SH-SY5Y (cell line): Measurements from ENCODE around the gene SULT1B1.

ENCODE experiments used
- GATA2 ChIP-seq: IDR thresholded peaks from 2 replicates; pipeline ENCODE4 v1.6.1; 2011; ENCODE audit warnings: mild to moderate bottlenecking, low read depth, low read length
- GATA3 ChIP-seq: IDR thresholded peaks from 2 replicates; pipeline ENCODE4 v1.6.1; 2011; ENCODE audit warnings: low read depth, mild to moderate bottlenecking, low read length, moderate library complexity

Gene SULT1B1

DNA sequence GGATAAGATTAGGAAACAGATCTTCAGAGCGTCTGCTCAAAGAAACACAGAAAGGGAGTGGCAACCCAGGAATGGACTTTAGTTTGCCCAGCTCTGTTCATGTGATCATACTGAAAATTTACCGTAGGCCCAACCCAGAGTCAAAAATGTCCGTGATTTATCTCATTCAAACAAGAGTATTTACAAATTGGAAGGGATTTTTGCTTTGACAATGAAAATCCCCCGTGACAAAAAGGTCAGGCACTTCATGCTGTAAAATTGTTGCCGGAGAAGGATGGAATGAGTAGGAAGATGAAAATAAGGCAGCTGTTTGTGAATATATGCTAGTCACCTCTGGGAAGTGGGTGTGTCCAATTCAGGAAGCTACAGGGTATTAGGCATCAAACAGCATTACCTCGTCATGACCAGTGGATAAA, 1.2 kb downstream of the SULT1B1 start:
- TF ChIP-seq GATA3 (no peak), GATA2 (no peak)

DNA sequence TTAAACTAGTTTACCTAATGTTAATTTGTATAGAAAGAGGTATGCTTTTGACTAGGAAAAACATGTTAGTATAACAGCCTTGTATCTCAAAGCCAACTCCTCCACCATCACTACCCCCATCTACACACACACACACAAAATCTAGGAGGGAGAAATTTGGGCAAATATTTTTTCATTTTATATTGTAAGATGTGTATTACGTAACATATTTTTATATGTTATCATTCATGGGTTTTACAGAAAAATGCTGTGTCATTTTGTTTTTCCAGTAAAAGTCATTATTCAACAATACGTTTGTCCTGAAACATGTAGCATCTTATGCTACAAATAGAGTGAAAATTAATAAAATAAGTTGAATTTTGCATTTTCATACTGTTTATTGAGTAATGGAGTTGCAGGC, 3.0 kb downstream of the SULT1B1 start:
- TF ChIP-seq GATA2 (no peak), GATA3 (no peak)

DNA sequence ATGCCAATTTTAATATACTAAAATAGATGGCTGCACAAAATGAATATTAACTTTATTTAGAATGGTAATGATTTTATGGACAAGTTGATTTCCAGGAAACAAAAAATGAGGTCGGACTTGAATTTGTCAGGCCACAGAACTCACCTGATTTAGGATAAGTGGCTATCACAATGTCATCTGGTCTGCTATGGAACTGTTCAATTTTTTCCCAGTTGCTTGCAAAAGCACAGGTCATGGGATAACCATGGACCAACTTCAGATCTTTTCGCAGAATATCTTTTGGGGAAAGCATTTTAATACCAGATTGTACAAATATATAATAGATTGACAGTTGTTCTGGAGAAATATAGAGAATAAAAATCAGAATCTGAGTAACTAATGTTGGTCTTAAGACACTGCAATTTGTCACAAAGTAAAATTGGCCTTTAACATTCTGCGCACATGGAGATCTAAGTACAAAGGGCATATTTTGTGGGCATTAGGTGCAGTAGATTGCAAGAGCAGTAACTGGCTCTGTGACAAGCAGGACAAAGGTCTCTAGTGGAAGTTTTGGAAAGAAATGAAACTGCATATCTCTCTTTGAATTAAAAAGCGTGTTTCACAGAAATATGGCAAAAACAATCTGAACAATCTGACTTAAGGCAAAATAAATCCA, 5.4 kb downstream of the SULT1B1 start:
- TF ChIP-seq GATA3 (no peak), GATA2 (no peak)

DNA sequence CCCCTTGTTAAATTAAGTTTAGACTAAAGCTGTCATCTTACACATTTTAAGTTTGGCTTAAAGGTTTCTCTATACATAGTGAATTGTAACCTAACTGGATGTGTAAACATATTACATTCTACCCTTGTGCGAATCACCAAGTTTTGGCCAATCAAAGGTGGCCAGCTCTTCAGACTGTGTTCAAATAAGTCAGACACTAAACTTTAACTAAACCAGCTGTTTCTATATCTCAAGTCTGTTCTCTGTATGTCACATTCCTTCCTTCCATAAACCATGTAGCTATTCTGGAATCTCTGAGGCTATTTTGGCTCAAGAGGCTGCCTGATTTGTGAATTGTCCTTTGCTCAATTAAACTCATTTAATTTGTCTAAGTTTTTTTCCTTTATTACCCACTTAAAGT, 6.7 kb downstream of the SULT1B1 start:
- TF ChIP-seq GATA2, result no peak
- no peak for TF ChIP-seq GATA3

DNA sequence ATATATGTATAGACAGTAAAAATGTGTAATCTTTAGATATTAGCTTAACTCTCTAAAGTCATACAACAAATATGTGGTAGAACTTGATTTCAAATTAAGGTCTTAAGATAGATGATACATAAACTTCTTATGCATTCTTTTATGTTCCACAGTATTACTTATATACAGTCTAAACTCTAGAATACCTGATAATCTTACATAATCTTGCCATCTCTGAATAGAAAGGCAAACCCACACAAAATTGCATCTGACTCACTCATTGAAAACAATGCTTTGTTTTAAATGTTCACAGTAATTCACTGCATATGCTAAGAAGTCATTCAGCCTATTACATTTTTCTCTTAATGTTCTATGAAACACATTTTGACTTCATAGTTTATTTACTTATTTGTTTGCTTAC, 10.1 kb downstream of the SULT1B1 start:
- no peak for TF ChIP-seq GATA3
- TF ChIP-seq GATA2, result no peak

DNA sequence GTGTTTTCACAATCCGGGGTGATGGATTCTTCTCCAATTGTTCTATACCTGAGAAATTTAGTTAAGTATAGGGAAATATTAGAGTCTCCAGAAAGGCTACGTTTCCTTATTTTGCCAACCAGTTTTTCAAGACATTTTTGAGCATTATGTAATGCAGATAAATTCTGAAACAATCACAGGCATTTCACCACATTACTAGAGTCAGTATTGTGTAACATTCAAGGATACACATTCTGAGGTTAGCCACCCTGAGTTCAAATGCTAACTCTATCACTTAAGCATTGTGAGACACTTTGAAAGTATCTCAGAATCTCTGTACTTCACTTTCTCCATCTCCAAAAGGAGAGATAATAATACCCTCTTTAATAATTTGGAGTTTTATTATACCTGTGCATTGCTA, 10.6 kb downstream of the SULT1B1 start:
- TF ChIP-seq GATA2 (no peak), GATA3 (no peak)

DNA sequence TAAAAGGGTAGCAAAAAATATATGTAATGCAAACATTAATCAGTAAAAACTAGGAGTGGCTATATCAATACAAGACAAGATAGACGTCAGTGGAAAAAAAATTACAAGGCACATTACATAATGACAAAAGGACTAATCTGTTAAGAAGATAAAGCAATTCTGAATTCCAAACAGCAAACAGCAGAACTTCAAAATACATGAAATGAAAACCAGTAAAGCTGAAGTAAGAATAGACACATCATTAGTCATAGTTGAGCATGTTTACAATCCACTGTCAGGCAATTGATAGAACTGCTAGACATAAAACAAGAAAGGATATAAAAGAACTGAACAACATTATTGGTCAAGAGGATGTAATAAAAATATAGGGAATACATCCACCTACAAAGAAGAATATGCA, 12.2 kb downstream of the SULT1B1 start:
- TF ChIP-seq GATA3, result no peak

DNA sequence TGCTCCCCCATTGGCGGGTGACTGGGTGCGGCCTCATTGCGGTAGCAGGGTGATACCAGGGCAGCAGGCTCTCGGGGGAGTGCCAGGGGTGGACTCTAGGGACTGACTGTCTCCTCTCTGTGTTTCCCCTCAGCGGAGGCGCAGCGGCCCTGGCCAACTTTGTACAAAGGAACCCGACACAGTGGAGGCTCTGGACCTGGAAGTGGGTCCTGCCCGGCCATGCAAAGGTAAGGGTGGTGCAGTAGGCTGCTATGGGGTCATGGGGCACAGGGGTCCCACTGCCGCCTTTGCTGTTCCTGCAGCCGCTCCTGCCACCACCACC, 16.3 kb downstream of the SULT1B1 start:
- TF ChIP-seq GATA2 (no peak), GATA3 (no peak)

DNA sequence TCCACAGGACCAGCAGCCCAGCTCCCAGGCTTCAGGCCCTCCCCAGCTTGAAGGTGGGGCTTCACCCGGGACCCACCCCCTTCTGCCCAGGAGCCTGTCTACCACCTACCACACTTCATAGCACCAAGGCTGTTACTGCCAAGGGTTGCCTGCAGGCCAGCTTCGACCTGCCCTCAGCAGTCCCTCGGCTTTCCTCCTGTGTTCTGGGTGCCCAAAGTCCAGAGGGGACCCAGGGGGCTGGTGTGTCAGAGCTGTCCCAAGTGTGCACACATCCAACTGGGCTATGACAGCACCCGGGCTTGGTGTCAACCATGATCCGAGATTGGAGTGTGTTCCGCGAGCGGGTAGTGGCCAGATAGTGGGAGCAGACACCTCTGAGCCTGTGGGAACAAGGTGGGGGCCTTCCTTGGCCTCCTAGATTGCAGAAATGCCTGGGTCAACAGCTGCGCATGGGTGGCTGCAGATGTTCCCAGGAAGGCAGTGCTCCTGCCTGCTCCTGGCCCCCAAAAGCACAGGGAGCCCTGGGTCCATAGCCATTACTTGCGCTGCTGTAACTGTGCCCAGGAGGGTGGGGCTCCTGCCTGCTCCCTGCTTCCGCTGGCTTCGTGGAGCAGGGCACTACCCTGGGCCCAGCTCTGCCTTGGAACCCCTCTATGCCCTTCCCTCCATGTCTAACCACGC, 16.8 kb downstream of the SULT1B1 start:
- no peak for TF ChIP-seq GATA3
- TF ChIP-seq GATA2, result no peak

DNA sequence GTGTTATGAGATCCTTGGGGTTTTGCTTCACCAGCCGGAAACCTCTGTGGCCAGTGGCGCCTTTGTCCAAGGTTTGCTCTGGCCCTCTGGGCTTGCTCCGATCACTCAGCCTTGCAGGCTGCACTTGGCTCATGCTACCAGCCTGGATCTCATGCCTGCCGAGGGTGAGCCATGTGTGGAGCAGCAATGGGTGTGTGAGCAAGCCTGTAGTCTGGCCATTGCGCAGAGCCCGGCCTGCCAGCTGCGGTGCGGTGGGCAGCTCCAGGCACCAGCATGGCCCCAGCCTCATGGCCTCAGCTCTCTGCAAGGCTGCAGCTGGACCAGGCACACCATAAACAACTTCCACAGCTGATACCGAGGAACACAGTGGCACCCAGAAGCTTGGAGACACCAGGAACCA, 17.8 kb downstream of the SULT1B1 start:
- TF ChIP-seq GATA3 (no peak), GATA2 (no peak)

DNA sequence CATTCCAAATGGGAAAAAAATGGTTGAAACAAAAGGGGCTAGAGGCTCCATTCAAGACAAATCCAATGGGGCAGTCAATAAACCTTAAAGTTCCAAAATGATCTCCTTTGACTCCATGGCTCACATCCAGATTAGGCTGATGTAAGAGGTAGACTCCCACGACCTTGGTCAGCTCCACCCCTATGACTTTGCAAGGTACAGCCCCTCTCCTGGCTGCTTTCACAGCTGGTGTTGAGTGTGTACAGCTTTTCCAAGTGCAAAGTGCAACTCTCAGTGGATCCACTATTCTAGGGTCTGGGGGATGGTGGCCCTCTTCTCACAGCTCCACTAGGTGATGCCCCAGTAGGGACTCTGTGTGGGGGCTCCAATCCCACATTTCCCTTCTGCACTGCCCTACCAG, 21.5 kb downstream of the SULT1B1 start:
- TF ChIP-seq GATA3 (no peak), GATA2 (no peak)

DNA sequence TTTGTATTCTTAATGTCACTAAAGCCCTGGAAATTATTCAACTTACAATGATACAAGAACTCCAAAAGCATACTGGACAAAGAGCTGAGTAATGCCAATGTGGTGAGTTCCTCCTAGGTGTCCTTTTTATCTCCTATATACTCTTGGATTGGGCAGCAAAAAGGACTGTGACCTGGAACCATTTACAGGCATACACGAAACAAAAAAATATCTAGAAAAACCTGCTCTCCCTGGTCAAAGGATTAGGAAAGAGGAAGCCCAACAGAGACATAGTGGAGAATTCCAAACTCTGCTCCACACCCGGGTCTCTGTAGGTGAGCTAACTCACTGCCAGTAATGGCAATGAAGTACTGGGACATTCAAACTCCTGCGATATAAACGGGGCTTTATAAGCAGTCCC, 25.3 kb downstream of the SULT1B1 start:
- no peak for TF ChIP-seq GATA2
- no peak for TF ChIP-seq GATA3

DNA sequence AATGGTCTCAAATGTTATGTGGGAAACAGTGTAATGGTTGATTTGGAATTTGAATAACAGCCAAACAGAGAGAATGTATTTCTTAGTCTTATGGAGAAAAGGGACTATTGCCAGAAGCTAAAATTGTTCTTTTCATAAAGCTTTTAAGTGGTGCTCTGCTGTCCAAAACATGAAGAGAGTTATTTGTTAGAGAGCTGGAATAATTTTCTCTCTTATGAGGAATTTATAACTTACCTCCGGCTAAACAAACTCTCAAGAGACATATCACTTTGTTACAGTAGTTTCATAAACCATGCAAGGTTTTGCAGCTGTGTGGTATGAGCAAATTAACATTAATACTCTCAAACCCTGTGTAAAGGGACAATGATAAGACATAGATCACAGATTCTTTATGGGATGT, 28.6 kb downstream of the SULT1B1 start:
- TF ChIP-seq GATA3 (no peak), GATA2 (no peak)

DNA sequence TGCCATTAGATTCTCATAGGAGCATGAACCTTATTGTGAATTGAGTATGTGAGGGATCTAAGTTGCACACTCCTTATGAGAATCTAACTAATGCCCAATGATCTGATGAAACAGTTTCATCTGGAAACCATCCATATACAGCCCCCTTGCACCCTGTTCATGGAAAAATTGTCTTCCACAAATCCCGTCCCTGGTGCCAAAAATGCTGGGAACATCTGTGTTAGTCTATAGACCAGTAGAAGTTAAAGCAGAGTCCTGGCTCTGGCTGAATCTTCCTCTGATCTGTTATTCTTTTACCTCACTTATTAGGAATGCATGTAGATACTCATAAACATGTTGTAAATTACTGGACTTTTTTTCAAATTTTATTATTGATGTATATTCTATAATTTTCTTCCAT, 29.2 kb downstream of the SULT1B1 start:
- TF ChIP-seq GATA2 (no peak), GATA3 (no peak)

DNA sequence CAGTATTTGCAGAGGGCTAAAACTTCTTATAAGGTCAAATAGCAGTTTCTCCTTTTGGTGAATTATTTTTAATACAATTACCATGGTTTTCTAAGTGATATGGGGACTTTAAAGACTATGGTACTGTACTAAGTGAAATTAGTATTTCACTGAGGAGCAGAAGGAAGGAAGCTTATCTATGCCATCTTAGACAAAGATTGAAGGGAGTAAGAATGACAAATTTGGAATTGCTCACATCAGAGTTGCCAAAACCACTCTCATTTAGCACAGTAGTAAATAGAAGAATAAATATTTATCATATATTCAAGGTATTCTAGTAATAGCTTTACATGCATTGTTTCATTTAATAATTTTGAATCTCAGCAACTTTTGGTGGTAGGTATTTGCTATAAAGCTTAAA, 30.4 kb downstream of the SULT1B1 start:
- no peak for TF ChIP-seq GATA2

DNA sequence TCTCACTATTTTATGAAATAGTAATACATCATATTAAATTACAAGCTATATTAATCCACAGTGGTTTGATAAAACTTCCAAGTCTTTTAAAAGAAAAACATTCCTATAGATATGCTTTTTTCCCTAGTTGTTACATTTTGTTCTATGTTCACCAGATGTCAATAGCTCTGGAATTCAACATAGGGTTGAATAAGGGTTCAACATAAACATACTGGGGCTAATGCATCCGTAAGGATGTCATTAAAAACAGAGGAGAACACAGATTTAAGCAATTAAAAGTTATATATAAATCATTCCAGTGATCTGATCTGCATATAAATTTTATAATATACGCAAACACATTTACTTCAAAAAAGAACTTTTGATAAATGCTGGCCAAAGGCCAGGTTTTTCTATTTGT, 32.5 kb downstream of the SULT1B1 start:
- TF ChIP-seq GATA2, result no peak
- no peak for TF ChIP-seq GATA3
